Stimulated activated CD8-positive, alpha-beta memory T cell treated with anti-CD3 and anti-CD28 coated beads, Interleukin-4, amount 100 ng/mL, for 1 hour (primary cell): ENCODE results near the gene ERC2.

Experiments used
- DNase-seq, 2 donors: peaks; one replicate each; pipeline ENCODE4 v3.0.0-alpha.2; 2020; ENCODE audit warnings: low read depth in 2 of 2, low spot score in 1 of 2

Gene ERC2

DNA sequence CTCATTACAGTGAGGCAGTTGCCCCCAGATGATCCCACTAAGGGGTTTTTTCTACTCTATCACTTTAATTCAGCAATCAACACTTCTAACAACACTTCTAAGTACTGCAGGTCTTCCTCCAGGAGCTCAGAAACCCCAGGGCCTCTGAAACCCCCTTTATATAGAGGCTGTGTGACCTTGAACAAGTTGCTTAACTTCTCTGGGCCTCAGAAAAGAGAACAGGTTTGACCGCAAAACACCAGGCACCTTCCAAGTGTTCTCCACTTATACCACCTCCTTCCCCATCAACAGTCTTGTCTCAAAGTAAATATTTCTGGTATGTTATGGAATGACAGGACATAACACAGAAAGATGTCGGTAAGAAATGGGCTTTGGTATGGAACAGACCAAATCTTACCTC lies 895.5 kb downstream of the ERC2 start:
- DNase-seq: no peak

DNA sequence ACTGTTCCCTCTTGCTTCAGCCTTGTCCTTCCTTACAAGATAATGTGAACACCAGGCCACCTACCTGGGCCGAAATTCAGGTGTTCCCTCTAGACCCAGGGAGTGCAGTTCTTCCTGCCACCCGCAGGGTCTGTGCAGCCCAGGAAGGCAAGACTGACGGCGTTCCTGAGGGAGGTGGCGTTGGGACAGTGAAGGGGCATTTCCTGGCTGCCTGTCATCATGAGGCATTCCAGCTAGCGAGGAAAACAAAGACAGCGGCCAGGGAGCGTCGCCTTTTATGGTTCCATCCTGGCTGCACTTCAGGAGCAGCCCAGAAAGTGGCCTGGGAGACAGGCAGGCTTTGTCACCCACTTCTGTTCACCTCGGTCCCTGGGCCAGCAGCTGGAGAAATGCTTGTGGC lies 896.4 kb downstream of the ERC2 start:
- DNase-seq: no peak

DNA sequence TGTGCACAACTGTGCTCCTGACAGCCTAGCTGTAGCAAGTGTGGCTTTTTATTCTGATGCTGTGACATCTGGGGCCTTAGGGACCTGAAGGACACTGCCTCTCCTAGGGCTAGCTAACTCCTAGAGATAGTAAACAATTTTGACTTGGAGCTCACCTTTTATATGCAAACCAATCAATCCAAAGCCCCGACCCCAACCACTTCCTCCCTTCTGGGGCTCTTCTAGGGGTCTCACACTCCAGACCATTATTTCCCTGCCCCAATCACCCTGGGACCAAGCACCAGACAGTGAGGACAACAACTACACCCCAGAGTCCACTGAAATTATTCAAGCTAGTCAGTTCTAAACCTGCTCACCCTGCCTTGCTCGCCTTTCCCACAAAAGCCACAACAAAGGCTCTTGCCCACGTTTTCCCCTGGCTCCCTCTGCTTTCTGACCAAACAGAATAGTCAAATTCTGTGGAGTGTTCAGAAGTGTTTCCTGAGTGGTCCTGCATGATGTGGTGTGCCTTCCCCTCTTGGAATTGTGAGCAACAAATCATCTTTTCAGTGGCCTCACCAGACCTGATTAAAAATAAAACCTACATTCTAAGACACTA lies 897.0 kb downstream of the ERC2 start:
- DNase-seq: no peak

- no peak for DNase-seq
These were observed 898.0 kb downstream of the ERC2 start for GRCh38 chr3:55570271-55570711.

DNA sequence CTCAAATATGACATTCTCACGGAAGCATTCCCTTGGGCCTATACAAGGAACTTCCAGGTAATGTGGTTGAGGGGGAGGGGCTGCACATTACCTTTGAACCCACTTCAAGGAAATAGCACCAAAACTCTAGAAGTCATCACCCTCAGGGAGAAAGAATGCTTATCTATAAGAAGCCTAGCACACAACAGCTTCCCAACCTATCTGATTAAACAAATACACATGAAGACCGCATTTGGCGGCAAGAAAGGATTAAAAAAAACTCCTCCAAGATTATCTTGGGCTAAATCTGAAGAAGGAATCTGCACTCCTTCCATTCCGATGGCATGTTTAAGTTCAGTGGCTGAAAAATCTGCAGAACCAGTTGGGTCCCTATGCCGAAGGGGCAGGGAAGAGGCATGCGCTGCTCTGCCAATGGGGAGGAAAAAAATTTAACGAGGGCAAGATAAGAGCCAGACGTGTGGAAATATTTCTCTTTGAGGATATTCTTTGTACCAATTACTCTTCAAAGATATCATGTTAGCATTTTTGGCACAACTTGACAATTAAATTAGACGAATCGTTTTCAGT lies 899.2 kb downstream of the ERC2 start:
- no peak for DNase-seq

- no peak for DNase-seq
These were observed 900.7 kb downstream of the ERC2 start for GRCh38 chr3:55567615-55568014.

DNA sequence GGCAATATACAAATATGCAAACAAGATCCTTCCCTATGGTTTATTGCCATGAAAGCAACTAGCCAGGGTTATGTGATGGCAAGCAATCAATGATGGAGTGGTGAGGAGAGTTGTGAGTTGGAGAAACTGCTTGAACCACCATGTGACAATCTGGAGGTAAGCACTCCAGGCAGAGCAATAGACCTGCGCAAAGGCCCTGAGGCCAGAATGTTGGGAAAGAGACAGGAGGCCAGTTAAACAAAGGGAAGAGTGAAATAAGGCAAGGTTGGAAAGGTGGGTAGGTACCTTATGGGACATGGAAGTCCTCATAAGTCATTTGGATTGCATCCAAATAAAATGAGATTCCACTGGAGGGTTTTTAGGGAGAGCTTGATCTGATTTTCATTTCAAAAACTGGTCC lies 901.1 kb downstream of the ERC2 start:
- no peak for DNase-seq

DNA sequence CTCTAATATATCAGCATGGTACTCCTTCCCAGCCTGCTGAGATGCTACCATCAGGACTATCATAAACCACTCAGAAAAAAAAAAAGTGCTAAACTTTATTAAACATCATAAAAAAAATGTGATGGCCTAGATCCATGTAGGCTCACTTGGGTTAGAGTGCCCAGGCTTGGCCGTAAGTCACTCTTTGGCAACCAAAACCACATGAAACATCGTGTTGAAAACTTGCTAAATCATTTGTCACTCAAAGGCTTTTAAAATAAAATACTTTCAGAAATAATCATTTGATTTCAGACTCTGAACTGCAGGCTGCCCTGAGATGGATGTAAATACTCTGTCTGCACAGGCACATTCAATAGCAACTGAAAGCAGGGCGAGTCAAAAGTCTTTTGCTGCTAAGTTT lies 902.7 kb downstream of the ERC2 start:
- no peak for DNase-seq

DNA sequence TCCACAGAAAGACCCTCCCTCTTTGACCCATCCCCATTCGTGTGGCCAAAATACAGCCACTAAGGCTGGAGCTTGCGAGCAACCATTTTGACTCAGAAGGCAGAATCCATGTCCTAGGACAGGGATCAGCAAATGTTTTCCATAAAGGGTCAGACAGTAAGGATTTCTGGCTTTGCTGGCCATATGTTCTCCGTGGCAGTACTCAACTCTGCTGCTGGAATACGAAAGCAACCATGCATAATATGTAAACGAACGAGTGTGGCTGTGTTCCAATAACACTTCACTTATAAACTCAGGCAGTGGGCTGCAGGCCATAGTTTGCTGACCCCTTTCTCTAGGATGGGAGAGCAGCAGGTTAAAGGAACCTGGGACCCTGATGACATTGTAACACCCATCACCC lies 903.5 kb downstream of the ERC2 start:
- DNase-seq: no peak

DNA sequence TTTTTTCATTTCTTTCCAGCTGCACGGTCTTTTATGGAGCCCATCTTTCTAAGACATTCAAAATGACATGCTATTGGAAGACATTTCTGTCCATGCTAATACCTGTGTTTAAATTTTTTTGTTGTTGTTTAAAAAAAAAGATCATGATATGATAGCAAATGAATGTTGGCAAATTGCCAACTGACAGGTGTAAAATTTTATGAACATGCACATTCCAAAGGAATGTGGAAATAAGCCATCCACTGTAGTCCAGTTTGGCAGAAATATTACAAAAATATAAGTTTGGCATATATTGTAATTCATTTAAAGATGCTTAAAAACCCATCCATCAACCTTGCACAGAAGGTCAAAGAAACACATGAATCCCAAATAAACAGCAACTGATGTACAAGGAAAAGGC lies 905.6 kb downstream of the ERC2 start:
- DNase-seq: no peak

DNA sequence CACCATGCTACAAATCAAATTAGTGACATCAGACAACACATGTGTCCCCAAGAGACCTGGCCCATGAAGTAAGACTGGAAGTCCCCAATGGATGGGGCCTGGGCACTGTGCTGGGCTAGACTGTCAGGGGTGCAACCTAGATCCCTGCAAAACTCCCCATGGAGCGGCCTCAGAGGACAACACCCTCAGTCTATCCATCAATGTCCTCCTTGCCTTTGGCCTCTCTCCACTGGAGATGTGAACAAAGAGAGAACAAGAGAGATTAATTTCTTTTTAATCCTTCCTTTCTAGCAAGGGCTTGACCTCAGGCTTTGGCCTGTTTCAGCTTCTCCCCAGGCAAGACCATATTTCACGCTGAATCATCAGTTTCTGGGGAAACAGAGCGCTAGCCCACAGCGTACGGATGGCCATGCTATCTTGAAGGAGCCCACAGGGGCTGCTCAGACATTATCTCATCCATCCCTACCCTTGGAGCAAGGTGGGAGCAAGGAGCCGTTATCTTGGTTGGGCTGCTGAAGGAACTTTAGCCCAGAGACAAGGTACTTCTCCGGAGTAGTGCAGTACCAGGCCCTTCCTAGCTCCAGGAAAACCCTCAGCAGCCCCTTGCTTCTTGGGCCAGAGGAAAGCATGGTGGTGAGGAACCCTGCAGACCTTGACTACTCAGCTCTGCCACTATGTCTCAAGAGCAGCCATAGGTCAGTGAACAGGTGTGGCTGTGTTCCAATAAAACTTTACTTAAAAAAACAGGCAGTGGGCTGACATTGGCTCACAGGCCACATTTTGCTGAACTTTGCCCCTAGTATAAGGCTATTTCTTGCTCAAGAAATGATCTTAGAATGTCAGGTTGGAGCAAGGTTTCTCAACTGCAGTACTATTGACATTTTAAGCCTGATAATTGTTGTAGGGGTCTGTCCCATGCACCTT lies 908.5 kb downstream of the ERC2 start:
- no peak for DNase-seq

DNA sequence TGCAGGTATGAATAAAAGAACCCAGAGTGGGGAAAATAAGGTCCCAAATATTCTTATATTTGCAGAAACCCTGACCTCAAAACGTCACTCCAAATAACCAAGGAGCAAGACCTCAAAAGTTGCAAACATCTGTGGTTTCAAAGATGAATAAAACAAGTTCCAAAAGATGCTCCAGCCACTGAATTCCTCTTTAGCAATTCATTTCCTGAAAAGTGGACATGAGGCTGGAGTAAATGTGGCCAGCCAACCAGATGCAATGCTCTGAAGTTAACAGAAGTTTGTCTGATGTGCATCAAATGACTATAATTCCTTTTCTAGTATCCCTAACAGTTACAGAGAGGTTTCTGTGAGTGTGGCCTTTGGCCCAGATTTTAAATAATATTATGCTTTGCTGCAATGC lies 910.0 kb downstream of the ERC2 start:
- DNase-seq: no peak

GRCh38 chr3:55557549-55557948 lies 910.7 kb downstream of the ERC2 start:
- DNase-seq: no peak

DNA sequence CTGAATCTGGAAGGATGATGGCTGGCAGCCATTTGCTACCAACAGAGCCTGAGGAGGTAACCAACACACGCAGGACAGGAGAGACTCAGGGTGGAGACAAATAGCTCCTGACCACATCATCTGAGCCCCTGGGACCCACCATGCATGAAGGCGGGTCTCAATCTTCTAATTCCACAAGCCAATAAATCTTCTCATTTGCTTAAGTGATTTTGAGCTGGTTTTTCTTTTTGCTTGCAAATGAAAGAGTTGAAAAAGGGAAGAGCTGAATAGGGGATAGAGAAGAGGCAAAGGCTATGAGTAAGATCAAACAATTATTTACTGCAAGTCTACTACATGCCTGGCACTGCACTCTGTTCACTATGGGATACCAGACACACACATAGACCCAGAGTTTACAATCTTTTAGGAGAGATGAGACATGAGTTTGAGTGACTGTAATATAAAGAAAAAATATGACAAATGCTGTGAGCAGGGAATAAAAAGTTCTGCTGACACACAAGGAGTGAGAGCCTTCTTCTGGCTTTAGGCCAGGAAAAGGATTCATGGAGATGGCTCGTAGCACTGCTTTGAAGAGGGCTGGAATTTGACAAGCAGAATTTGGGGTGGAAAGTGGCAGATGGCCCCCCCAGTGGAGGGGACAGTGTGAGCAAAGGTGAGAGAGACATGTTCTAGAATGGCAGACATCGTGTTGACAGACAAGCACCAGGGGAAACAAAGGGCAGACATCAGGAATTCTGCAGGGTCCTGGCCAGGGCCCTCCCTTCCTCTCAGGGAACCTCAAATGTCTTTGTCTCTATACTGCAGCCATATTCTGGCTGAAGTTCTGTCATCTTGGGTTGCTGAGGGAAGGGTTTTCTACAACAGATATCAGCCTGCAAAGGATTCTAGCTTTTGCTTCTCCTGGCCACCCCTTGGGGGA lies 911.4 kb downstream of the ERC2 start:
- no peak for DNase-seq

- no peak for DNase-seq
These were observed 912.2 kb downstream of the ERC2 start for GRCh38 chr3:55555873-55556618.

- DNase-seq: no peak
These were observed 913.4 kb downstream of the ERC2 start for GRCh38 chr3:55554634-55555425.

DNA sequence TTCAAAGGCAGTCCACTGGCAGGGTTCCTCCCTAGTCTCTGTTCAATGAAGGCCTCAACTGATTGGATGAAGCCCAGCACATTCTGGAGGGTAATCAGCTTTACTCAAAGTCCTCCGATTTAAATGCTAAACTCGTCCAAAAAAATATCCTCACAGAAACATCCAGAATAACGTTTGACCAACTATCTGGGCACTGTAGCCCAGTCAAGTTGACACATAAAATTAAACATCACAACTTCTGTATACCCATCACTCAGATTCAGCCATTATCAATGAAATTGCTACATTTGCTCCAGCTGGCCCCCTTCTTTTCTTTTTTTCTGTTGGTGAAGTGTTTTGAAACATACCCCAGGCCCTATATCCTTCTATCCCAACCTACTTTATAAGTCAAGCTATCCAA lies 916.6 kb downstream of the ERC2 start:
- no peak for DNase-seq

DNA sequence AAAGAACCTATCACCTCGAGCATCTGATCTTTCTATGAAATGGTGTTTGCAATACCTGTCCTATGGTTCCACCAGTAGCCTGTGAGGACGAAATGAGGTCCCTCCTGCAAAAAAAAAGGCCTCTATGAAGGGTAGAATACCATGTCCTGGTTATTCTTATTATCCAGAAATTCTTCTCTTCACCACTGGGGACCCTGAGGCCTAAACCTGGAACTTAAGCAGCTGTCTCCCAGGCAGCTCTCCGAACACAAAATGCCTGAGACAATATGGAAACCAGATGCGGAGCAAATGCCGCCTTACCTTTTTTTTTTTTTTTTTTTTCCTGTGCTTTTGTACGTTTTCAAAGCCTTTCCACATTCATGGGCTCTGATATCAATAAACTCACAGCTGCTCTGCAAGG lies 919.1 kb downstream of the ERC2 start:
- DNase-seq: no peak

GRCh38 chr3:55546866-55547669 lies 921.2 kb downstream of the ERC2 start:
- DNase-seq: no peak
